CD4-positive, alpha-beta T cell treated with Interferon alpha-2 for 1 hour (primary cell): ENCODE measurements around the gene RHD.
"Not testable (repeated sequence)": the region's sequence is repeated elsewhere in the genome, so short reads cannot be mapped to it uniquely, and the experiment has no call there.

Experiments used
- DNase-seq, 2 donors: peaks; one replicate each; pipeline ENCODE4 v3.0.0-alpha.2; 2020 to 2022

The RHD gene

DNA sequence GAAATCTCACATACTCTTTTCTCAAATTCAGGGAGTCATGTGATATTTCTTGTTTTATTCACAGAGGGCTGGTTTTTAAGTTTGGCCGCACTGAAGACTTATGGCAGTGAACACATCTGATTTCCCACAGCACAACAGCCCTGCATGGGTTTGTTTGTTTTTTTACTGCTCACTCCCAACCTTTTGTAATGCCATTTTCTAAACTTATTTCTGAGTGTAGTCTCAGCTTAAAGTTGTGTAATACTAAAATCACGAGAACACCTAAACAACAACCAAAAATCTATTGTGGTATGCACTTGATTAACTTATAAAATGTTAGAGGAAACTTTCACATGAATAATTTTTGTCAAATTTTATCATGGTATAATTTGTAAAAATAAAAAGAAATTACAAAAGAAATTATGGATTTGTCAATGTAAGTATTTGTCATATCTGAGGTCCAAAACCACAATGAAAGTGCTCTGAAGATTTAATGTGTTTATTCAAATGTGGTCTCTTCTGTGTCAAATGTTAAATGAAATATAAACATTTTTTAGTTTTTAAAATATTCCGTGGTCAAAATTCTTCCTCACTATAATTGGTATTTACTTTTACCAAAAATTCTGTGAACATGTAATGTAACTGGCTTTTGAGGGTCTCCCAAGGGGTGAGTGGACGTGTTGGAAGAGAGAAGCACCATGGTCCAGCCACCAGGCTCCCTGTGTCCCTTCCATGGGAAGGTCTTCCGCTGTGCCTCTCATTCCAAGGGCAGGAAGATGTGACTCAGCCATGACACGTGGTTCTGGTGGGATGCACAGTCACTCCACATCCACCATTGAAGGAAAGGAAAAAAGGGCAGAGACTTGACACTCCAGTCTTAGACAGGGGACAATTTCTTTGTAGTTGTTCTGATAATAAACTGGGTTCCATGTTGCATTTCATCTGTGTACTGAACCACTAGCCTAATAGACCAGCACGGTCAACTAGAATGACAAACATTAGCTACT, 88.6 kb downstream of the RHD start:
- DNase-seq, result no peak

DNA sequence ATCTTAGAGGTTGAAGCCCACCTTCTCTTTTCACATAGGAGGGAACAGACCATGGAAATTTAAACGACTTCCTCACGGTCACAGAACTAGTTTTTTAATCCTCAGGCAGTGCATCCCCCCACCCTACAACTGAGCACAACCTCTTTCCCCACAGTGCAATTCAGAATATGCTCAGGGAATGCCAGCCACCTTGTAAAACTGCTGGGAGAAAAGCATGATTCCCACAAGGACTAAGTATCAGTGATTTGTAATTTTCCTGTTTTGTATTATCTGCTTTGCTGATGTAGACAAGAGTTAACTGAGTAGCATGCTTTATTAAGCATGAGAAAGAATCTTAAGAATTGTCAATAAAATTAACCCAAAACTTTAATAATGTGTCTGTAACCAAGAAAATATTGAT, 89.6 kb downstream of the RHD start:
- DNase-seq, result no peak

DNA sequence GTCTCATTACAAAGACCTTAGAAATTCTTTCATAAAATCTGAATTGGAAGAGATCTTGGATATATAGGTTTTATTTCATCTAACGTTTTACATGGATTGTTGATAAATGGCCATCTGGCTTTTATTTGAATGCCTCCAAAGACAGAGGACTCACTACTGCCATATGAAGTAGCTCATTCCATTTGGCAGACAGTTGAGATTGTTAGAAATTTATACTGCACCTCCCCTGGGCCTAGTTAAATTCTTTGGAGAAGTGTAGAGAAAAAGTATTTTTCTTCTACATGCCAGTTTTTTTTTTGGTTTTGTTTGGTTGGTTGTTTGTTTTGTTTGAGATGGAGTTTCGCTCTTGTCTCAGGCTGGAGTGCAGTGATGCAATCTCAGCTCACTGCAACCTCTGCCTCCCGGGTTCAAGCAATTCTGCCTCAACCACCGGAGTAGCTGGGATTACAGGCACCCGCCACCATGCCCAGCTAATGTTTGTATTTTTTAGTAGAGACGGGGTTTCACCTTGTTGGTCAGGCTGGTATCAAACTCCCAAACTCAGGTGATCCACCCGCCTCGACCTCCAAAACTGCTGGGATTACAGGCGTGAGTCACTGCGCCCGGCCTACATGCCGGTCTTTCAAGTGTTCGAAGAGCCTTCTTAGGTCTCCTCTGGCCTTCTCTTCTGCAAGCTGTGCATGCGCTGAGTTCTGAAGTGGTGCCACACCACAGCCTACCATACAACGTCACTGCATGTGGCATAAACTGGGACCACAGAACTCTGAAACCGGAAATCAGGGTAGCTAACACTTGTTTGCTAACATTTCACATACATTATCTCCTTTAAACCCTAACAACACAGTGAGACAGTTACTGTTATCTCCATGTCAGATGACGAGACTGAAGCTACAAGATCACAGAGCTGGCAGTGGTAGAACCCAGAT, 90.6 kb downstream of the RHD start:
- not testable (repeated sequence) for DNase-seq

DNA sequence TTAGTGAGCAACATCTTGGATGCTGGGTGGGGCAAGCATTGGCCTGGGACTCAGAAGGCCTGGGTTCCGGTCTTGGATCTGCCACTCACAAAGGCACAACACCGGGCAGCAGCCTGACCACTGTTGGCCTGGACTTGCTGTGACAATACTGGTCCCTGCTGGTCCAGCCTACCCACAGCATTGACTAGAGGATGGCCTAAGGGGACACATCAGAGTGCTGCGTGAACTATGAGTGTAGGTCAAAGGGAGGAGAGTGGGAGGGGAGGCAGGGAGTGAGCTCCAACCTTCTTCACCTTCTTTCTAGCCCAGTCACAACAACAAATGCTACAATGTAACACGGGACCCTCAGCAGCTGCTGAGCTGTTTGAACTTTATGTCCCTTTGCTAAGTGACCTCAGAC, 96.9 kb downstream of the RHD start:
- no peak for DNase-seq

DNA sequence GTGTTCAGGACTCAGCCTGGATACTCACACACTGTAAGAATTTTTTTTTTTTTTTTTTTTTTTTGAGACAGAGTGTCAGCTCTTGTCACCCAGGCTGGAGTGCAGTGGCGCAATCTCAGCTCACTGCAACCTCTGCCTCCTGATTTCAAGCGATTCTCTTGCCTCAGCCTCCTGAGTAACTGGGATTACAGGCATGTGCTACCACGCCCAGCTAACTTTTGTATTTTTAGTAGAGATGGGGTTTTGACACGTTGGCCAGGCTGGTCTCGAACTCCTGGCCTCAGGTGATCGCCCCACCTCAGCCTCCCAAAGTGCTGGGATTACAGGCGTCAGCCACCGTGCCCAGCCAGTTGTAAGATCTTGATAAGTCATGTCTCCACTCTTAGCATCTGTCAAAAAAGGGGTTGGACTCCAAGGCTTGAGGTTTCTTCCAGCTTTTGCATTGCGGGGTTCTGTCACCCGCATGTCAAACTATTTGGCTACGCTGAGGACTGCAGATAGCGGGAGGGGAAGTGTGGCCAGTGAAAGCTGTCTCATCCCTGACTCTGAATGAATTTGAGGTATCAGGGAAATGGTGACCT, 97.5 kb downstream of the RHD start:
- not testable (repeated sequence) for DNase-seq

DNA sequence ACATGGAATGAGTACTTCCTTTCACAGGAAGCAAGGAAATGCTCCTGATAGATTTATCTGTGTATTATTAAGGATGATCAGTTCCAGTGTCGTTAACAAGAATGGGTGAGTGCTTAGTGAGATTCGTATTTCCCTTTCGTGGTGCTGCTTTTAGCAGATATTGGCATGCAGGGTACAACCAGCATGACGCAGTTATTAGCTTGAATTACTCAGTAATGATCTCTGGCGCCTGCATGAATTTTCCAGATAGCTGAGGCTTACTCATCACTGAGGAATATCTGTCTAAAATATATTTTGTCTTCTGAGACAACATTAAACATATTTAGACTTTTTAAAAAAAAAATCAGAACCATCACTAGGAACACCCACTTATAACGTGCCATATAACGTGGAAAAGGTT, 99.4 kb downstream of the RHD start:
- not testable (repeated sequence) for DNase-seq

DNA sequence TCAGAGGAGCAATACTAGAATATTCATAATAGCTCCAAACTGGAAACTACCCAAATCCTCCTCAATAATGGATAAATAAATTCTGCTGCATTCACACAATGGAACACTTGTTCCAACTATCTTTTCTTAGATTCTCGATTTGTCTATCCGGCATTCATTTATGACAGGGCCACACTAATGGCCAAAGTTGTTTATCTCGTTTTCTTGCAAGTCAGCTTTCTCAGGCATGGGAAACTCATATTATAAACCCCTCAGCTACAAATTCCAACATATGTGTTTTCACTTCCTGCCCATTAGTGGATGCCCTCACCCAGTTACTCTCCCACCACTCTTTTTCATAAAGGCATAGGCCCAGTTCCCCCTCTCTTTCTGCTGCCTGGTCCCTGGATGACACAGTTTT, 106.1 kb downstream of the RHD start:
- DNase-seq, result not testable (repeated sequence)
